Left cardiac atrium (tissue), 4 donors: Measurements from ENCODE around the gene NDUFA13. TPM values are rescaled to one million over a fixed set of nuclear protein-coding genes. Genes with fewer than 3 reads are reported as not detected.

Source experiments
- ATAC-seq, 2 donors: fragments of 200-7000 bp; cut with Tn5 transposase; one replicate each; pipeline ENCODE4 v1.9.1; 2020; ENCODE audit warnings: mild to moderate bottlenecking in 2 of 2, moderate library complexity in 2 of 2
- DNase-seq: peaks from one replicate; pipeline ENCODE4 v3.0.0-alpha.2; 2020
- intact Hi-C, 2 donors: fragments of 100-400 bp; cut with DNase I; formaldehyde crosslinking; loops; one replicate each; pipeline versions ENCODE4 v1.14.1 to v1.15.1; 2022 to 2023
- total RNA-seq, 2 donors: library from RNA; stranded (reverse); fragmentation: NEBNext Ultra II Directional; extraction: Animal tissue kit (Norgen Biotek cat#: 25700); gene quantifications; one replicate each; pipeline ENCODE4 v1.2.1, GENCODE V29; 2021
- donor health status: DM: no; HTN: yes; CAD: no.
- donor health status: DM: no; HTN: yes; CAD: no; lungs with severe emphysema.
- donor health status: DM: yes; HTN: yes; CAD: no.
- donor health status: Dilated cardiomyopathy.

Gene NDUFA13
- total RNA-seq, 2 donors from 2014 or later = 850 to 852 TPM

DNA sequence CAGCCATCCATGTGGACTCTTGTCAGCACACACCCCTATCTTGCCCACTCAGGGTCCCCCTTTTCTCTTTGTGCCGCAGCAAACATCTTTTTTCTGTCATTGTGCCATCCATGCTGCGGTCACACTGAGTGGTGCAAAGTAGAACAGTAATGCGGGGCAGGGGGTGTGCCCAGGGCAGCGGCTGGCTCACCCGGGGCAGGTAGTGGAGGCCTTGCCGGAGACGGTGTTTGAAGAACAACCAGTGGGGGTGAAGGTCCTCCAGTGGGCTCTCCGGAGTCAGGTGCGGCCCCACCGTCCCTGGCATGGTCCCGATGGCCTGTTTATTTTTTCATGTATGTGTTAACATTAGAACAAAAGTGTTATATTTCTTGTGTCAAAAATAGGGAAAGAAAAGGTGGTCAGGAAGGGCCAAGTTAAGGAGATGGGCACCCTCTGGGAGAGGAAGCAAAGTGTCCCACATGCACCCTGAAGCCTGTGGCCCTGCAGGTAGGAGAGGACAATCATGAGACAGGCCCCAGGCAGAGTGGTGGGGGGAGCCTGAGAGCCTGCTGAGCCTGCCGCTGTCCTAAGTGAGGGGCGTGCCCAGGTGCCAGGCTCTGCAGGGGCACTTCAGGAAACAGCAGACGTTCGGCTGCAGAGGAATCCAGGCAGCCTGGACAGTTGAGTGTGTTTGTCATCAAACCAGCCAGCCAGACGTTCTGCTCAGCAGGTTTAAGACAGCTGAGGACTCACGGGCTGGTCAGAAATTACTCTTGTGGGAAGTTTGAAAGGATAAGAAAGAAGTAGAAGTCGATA lies 13.0 kb upstream of the NDUFA13 start:
- intact Hi-C loops = no loop called here
- ATAC-seq (no peak), DNase-seq (no peak)

DNA sequence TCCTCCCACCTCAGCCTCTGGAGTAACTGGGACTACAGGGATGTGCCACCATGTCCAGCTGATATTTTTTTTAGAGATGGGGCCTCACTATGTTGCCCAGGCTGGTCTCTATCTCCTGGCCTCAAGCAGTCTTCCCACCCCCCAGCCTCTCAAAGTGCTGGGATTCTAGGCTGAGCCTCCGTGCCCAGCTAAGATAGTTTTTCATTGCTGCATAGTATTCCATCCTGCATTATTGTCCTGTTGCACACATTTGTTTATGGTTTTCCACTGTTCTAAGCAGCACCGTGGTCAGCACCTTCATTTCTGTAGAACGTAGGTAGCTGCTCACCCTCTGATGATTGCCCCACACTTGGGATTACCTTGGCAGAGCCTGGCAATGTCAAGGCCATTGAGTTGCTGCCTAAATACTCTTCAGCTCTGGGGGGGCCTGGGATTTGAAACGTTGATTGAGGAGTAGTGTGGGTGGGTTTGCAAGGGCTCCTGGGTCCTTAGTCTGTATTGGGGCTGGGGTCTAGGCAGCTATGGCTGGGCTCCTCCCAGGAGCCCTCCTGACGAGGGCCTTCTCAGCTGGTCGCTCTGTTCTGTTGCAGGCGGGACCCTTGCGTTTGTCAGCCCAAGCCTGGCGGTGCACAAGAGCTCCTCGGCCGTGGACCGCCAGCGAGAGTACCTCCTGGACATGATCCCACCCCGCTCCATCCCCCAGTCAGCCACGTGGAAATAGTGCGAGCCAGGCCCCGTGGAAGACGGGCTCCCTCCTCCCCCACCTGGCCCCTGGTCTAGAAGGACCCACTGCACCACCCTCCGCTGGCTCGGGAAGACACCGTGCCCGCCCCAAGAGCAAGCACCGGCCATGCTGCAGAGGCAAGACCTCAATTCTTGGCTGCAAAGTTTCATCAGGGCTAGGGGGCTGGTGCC lies 11.0 kb upstream of the NDUFA13 start:
- ATAC-seq (no peak), DNase-seq (no peak)
- intact Hi-C loops = no loop called here

GRCh38 chr19:19505669-19506326 lies 10.2 kb upstream of the NDUFA13 start:
- ATAC-seq = no peak
- intact Hi-C loops = no loop called here
- no peak for DNase-seq

GRCh38 chr19:19506592-19506991 lies 9.4 kb upstream of the NDUFA13 start:
- intact Hi-C loops = no loop called here
- ATAC-seq (no peak), DNase-seq (no peak)

- DNase-seq (no peak), ATAC-seq (no peak)
- intact Hi-C loops = no loop called here
These were observed 8.7 kb upstream of the NDUFA13 start for GRCh38 chr19:19507354-19507753.

DNA sequence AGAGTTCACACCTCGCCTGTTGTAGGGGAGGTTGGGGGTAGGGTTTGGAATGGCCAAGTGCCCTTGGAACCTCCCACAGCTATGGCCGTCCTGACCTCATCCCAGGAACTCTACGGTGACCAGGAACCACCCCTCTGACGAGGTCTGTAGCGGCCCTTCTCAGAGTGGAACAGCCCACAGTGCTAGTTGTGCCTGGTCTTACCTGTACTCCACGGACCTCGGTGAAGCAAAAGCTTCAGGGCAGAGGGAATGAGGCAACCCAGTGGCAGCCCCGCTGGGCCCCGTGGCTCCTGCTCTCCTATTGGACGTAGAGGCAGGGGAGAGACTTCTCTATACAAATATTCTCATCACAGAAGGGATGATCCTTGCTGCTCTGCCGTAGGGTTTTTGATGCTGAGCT lies 7.8 kb upstream of the NDUFA13 start:
- no peak for ATAC-seq
- DNase-seq = no peak
- intact Hi-C loops = no loop called here

DNA sequence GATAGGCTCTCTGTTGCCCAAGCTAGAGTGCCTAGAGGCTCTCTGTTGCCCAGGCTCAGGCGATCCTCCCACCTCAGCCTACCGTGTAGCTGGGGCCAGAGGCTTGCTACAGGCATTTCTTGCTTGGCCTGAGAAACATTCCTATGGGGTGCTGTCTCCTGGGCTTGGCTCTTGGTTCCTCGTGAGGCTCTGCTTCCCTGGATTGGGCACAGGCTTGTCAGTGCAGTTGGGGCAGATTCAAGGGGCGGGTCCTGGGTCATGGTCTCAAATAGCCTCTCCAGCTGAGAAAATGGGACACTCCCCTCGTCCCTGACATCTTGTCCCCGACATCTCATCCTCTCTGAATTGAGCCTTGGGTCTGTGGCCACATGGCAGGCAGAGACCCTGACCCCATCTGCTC lies 5.6 kb upstream of the NDUFA13 start:
- ATAC-seq (no peak), DNase-seq (no peak)
- intact Hi-C loops = no loop called here

DNA sequence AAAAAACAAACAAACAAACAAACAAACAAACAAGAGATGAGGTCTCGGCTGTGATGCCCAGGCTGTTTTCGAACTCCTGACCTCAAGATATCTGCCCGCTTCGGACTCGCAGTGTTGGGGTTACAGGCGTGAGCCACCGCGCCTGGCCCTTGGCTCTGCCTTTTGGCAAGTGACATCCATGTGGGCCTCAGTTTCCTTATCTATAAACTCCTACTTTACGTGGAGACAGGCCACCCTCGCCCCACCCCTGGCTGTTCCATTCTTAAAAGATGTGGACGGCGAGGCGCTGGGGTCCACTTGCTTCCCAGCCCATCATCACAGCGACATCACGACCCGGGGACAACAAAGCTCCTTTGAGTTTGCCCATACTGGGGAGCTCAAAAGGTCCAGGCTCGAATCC lies 2.3 kb upstream of the NDUFA13 start:
- intact Hi-C loops = no loop called here
- no peak for ATAC-seq
- no peak for DNase-seq

DNA sequence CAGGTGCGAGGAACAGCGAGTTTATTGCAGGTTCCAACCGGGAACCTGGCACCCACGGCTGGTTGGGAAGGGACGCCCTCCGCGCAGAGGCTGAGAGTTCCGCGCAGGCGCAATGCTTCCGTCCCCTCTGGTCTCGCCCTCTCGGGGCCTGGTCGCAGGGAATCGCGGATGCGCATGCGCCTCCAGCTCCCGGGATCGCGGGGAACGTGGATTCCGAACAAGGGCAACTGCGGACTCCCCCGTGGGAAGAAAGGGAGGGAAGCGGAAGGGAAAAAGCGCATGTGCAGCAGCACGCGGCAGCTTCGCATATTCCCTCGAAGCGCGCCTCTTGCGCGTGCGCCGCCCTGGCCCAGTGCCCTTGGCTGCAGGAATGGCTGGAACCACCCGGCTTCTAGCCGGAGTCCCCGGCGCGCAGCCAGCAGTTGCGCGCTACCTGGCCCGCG lies 1.8 kb upstream of the NDUFA13 start:
- DNase-seq (peak; percentile 87), ATAC-seq (peak; percentile 28 to 38)
- intact Hi-C loops = no loop called here

DNA sequence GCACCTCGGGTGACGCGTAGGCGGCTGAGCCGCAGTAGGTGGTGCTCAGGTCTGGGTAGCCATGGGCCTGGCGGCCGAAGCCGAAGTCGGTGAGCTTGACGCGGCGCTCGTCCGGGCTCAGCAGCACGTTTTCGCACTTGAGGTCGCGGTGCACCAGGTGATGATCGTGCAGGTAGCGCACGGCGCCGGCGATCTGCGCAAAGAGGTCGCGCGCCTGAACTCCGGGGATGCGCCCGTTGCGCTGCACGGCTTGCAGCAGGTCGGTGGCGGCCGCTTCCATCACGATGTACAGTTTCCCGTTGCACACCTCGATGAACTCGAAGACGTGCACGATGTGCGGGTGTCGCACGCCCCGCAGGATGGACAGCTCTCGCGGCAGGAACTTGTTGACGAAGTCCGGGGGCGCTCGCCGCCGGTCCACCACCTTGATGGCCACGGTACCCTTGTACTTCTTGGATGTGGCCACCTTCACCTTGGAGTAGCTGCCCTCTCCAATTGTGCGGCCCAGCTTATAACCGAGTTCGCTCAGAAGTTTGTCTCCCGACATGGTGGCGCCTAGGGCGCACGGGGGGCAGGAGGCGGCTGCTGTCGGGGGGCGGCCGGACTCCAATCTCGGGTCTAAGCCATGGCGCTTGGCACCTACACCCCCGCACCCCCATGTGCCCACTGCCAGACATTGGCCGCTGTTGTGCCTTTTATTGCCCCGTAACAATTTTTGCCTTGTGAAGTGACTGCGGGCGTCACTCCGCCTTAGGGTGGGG lies 964 bp upstream of the NDUFA13 start, which contains the start of gene TSSK6:
TSS of gene TSSK6 (minus strand) at position 668 of the 761 bp plus-strand sequence. CDS start at position 547, 121 bp downstream.
- DNase-seq (peak; percentile 46), ATAC-seq (no peak)
- intact Hi-C loops = no loop called here

DNA sequence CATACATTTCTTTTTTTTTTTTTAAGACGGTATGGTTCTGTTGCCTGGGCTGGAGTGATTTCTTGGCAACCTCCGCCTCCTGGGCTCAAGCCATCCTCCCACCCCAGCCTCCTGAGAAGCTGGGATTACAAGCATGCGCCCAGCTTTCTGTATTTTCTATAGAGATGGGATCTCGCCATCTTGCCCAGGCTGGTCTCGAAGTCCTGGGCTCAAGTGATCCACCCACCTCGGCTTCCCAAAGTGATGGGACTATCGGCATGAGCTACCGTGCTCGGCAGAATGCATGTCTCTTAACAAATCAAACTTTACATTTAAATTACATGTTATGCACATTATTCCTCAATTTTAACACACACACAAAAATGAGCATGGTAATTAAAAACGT lies 1.2 kb downstream of the NDUFA13 start:
- ATAC-seq = no peak
- intact Hi-C loops = no loop called here
- DNase-seq = no peak

- DNase-seq = no peak
- intact Hi-C loops = no loop called here
- ATAC-seq = no peak
These were observed 5.0 kb downstream of the NDUFA13 start for GRCh38 chr19:19520989-19521388.

GRCh38 chr19:19523177-19523576 lies 7.2 kb downstream of the NDUFA13 start:
- no peak for DNase-seq
- peak in 1 of 2 donors; percentile 5 for ATAC-seq

DNA sequence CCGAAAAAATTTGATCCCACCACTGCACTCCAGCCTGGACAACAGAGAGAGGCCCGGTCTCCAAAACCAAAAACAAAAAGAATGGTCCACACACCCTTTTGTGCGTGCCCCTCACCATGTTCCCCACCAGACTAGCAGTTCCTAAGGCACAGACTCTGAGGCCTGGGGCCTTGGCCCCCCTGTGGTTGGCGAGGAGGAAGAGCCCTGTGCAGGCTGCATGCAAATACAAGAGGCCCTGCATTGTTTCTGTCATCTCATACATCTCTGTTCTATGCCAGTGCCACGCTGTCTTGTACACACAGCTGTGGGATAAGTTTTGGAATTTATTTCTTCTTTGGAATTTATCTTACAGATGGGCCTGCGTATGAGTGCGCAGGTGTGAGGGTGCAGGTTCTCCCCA lies 8.0 kb downstream of the NDUFA13 start:
- no peak for ATAC-seq
- intact Hi-C loops = no loop called here
- DNase-seq = no peak

More at GRCh38 chr19:19523177-19523576, 7.2 kb downstream of the NDUFA13 start:
- intact Hi-C loops = no loop called here

GRCh38 chr19:19525611-19526380 lies 9.8 kb downstream of the NDUFA13 start:
- DNase-seq = no peak
- ATAC-seq = no peak
- intact Hi-C loops = no loop called here

DNA sequence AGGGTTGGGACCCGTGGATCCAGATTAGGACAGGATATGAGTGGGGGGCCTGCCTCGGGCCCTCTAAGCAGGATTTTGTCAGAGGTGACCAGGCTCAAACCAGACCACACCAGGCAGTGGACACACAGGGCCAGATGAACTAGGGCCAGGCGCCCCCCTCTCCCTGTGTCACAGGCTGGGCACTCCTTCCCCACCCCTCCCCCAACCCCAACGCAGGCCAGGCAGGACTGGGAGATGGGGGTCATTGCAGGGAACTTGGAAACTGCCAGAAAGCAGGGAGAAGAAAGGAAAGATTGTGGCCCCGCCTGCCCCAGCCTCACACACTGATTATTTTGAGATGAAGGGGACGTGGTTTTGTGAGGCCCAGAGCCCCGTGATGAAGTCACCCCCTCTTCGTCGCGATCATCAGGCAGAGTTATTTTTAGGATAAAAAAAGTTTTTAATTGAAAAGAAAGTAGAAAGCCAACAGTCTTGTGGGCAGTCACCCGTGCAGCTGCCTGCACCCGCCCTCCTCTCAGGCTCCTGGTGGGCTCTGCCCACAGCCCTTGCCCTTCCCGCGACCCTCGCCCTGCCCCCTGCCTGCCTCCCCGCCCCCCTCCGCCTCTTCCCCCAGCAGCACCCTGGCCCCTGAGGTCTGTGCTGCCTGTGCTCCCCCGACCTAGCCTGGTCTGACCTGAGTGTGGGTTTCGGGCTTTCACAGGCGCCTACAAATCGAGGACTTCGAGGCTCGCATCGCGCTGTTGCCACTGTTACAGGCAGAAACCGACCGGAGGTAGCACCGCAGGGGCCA lies 10.8 kb downstream of the NDUFA13 start:
- DNase-seq (no peak), ATAC-seq (no peak)
- intact Hi-C loops = no loop called here

GRCh38 chr19:19527371-19527656 lies 11.3 kb downstream of the NDUFA13 start:
- no peak for ATAC-seq
- no peak for DNase-seq
- intact Hi-C loops = no loop called here
